Smooth muscle cell (in vitro differentiated cells): Measurements from ENCODE around the gene KLHDC8B. TPM values are rescaled to one million over a fixed set of nuclear protein-coding genes. Genes with fewer than 3 reads are reported as not detected.

ENCODE experiments used
- DNase-seq: peaks from one replicate; lab custom pipeline; 2025; ENCODE audit not compliant: unreplicated experiment; lab: John Stamatoyannopoulos, UW
- H2AFZ ChIP-seq: fragments of 200-600 bp; sonication (generic); 2 replicates; pipeline ENCODE4 v1.6.0; 2016; ENCODE audit warnings: antibody characterized with exemption, low read depth, mild to moderate bottlenecking
- H3F3A ChIP-seq: fragments of 200-600 bp; sonication (generic); 2 replicates; pipeline ENCODE4 v1.6.0; 2017; ENCODE audit warnings: antibody characterized with exemption, low read depth
- H3K27ac ChIP-seq: fragments of 200-600 bp; sonication (generic); 2 replicates; pipeline ENCODE4 v1.5.1; 2016; ENCODE audit warnings: low read depth, mild to moderate bottlenecking
- H3K27me3 ChIP-seq: fragments of 200-600 bp; sonication (generic); 2 replicates; pipeline ENCODE4 v1.6.1; 2016; ENCODE audit warnings: low read depth, mild to moderate bottlenecking
- H3K36me3 ChIP-seq: fragments of 200-600 bp; sonication (generic); 2 replicates; pipeline ENCODE4 v1.5.1; 2016; ENCODE audit warnings: low read depth
- H3K4me1 ChIP-seq: fragments of 200-600 bp; sonication (generic); 2 replicates; pipeline ENCODE4 v1.5.1; 2016; ENCODE audit warnings: low read depth
- H3K4me2 ChIP-seq: fragments of 200-600 bp; sonication (generic); 2 replicates; pipeline ENCODE4 v1.6.0; 2016; ENCODE audit warnings: mild to moderate bottlenecking
- H3K4me3 ChIP-seq: fragments of 200-600 bp; sonication (generic); 2 replicates; pipeline ENCODE4 v1.5.1; 2016; ENCODE audit warnings: mild to moderate bottlenecking
- H3K79me2 ChIP-seq: fragments of 200-600 bp; sonication (generic); 2 replicates; pipeline ENCODE4 v1.6.0; 2016; ENCODE audit warnings: low read depth, mild to moderate bottlenecking
- H3K9ac ChIP-seq: fragments of 200-600 bp; sonication (generic); 2 replicates; pipeline ENCODE4 v1.6.0; 2016; ENCODE audit warnings: low read depth
- H3K9me3 ChIP-seq: fragments of 200-600 bp; sonication (generic); replicated peaks from 2 replicates; pipeline ENCODE4 v1.5.1; 2016; ENCODE audit warnings: low read depth
- H4K20me1 ChIP-seq: fragments of 200-600 bp; sonication (generic); 2 replicates; pipeline ENCODE4 v1.6.0; 2016; ENCODE audit warnings: low read depth
- CTCF ChIP-seq: fragments of 200-600 bp; sonication (generic); IDR thresholded peaks from 2 replicates; pipeline ENCODE4 v1.5.1; 2017; ENCODE audit warnings: borderline replicate concordance, mild to moderate bottlenecking, antibody characterized with exemption; ENCODE audit not compliant: insufficient read depth, poor library complexity, severe bottlenecking
- WGBS: methylation state at CpG from one replicate; pipeline ENCODE4 v1.1.7; 2016; ENCODE audit warnings: low lambda C conversion rate; 5-methylcytosine and 5-hydroxymethylcytosine counted together
- polyA plus RNA-seq: library from polyadenylated mRNA; unstranded; fragments of >200 nt; fragmentation: Nextera tagmentation; extraction: Ambion mirVana; gene quantifications from 2 replicates; pipeline ENCODE4 v1.2.1, GENCODE V29; 2016
- total RNA-seq: library from RNA; depleted of rRNA; stranded (reverse); fragments of >200 nt; gene quantifications from 2 replicates; pipeline ENCODE4 v1.2.3, GENCODE V29; 2014

The KLHDC8B gene
- total and polyA plus RNA-seq, 2 experiments from 2014 or later: 22.5 to 42.1 TPM

GRCh38 chr3:49198611-49199230 lies 27.3 kb downstream of the KLHDC8B start:
- Histone ChIP-seq H3K36me3 (no peaks in the 10 kb centered on the region), H3K9ac (no peak overlapping the region), H3K4me2 (no peak overlapping the region), H3K27me3 (no peaks in the 10 kb centered on the region), H4K20me1 (no peaks in the 10 kb centered on the region), H3K79me2 (no peaks in the 10 kb centered on the region), H2AFZ (no peak overlapping the region), H3K4me3 (no peak overlapping the region), H3K9me3 (no peaks in the 10 kb centered on the region), H3K27ac (no peak overlapping the region), H3F3A (no peaks in the 10 kb centered on the region), H3K4me1 (no peaks in the 10 kb centered on the region)
- 93% methylated on average over 24 of the region's 24 CpGs for WGBS
- TF ChIP-seq CTCF: no peak
- DNase-seq: no peak

GRCh38 chr3:49199239-49199899 lies 28.0 kb downstream of the KLHDC8B start:
- no peak for TF ChIP-seq CTCF

GRCh38 chr3:49199900-49200281 lies 28.5 kb downstream of the KLHDC8B start:
- no peaks in the 10 kb centered on the region for H3K79me2 ChIP-seq
- H3K27me3 ChIP-seq: no peaks in the 10 kb centered on the region
- no peaks in the 10 kb centered on the region for H3F3A ChIP-seq
- H2AFZ ChIP-seq: no peak overlapping the region
- DNase-seq: no peak
- no peaks in the 10 kb centered on the region for H4K20me1 ChIP-seq
- H3K4me2 ChIP-seq: no peak overlapping the region
- no peaks in the 10 kb centered on the region for H3K9me3 ChIP-seq
- H3K4me3 ChIP-seq: no peak overlapping the region
- no peak overlapping the region for H3K9ac ChIP-seq
- no peaks in the 10 kb centered on the region for H3K4me1 ChIP-seq
- no peak overlapping the region for H3K27ac ChIP-seq
- 97% methylated on average over 15 of the region's 15 CpGs for WGBS
- no peak for TF ChIP-seq CTCF
- H3K36me3 ChIP-seq: no peaks in the 10 kb centered on the region

More at GRCh38 chr3:49199239-49199899, 28.0 kb downstream of the KLHDC8B start:
- H2AFZ ChIP-seq: no peak overlapping the region
- H3K4me1 ChIP-seq: no peaks in the 10 kb centered on the region
- no peak overlapping the region for H3K4me3 ChIP-seq
- WGBS: 95% methylated on average over 37 of the region's 53 CpGs
- no peak for DNase-seq
- H3K9ac ChIP-seq: no peak overlapping the region
- no peaks in the 10 kb centered on the region for H3K36me3 ChIP-seq
- H4K20me1 ChIP-seq: no peaks in the 10 kb centered on the region
- H3K27me3 ChIP-seq: no peaks in the 10 kb centered on the region
- no peaks in the 10 kb centered on the region for H3K79me2 ChIP-seq
- no peak overlapping the region for H3K27ac ChIP-seq
- no peaks in the 10 kb centered on the region for H3F3A ChIP-seq
- H3K4me2 ChIP-seq: no peak overlapping the region
- H3K9me3 ChIP-seq: no peaks in the 10 kb centered on the region

GRCh38 chr3:49213541-49213943 lies 42.1 kb downstream of the KLHDC8B start:
- H3K4me1 ChIP-seq: no peaks in the 10 kb centered on the region
- DNase-seq: no peak
- no peak overlapping the region for H3K9ac ChIP-seq
- no peaks in the 10 kb centered on the region for H3K79me2 ChIP-seq
- no peak overlapping the region for H2AFZ ChIP-seq
- no peak overlapping the region for H3K4me3 ChIP-seq
- H3F3A ChIP-seq: no peaks in the 10 kb centered on the region
- H3K9me3 ChIP-seq: no peaks in the 10 kb centered on the region
- no peaks in the 10 kb centered on the region for H3K27me3 ChIP-seq
- no peaks in the 10 kb centered on the region for H3K36me3 ChIP-seq
- WGBS: 91% methylated on average over 14 of the region's 15 CpGs
- TF ChIP-seq CTCF: no peak
- H3K4me2 ChIP-seq: no peak overlapping the region
- H4K20me1 ChIP-seq: no peaks in the 10 kb centered on the region
- H3K27ac ChIP-seq: no peak overlapping the region
